ENCODE results near the gene KCNH3. TPM values are rescaled to one million over a fixed set of nuclear protein-coding genes. Genes with fewer than 3 reads are reported as not detected.

KCNH3 gene
- total RNA-seq, 2 donors from 2014 or later: 0.35 to 0.95 TPM

DNA sequence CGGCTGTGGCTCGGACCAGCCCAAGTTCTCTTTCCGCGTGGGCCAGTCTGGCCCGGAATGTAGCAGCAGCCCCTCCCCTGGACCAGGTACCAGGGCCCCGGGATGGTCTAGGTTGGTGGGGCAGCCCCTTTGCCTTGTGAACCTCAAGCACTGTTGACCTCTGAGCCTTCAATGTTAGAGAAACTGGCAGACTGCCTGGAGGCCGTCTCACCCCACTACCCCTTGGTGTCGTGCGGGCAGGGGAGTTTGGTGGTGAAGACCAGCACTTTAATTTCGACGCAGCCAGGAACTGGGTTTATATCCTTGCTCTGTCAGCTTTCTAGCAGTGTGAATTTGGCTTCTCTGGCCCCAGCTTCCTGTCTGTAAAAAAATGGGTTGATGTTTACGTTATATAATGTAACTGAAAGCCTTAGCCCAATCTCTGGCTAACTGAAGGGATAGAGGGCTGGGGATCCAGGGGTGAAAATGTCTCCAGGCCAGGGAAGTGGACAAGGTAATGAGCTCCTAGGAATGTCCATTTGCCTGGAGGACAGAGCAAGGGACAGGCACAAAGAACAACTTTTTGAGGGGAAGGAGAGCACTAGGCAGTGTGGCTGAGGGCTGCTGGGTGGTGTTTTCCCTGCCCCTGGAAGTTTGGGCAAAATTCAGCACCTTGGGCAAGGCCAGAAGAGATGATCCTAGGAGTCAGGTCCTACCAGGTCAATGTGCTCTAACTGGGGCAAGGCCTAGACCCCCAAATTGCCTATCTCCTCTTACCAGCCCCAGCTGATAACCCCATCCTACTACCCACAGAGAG is 17.8 kb downstream of the KCNH3 start:
- Histone ChIP-seq H3K36me3 (peaks cover 45% of the 10 kb centered on the region), H3K27ac (no peak overlapping the region), H3K27me3 (replicated peaks; ENCODE audit: insufficient read depth) (no peaks in the 10 kb centered on the region), H3K4me1 (ENCODE audit: control insufficient read depth in 1 of 2, low read depth in 2 of 2) (no peaks in the 10 kb centered on the region), H3K4me3 (no peak overlapping the region), H3K9me3 (no peaks in the 10 kb centered on the region)
- ATAC-seq (ENCODE audit: insufficient number of reproducible peaks, low FRiP score, low read depth): no peak
- no peak for DNase-seq (ENCODE audit: low spot score)
- TF ChIP-seq, protein P1, sequence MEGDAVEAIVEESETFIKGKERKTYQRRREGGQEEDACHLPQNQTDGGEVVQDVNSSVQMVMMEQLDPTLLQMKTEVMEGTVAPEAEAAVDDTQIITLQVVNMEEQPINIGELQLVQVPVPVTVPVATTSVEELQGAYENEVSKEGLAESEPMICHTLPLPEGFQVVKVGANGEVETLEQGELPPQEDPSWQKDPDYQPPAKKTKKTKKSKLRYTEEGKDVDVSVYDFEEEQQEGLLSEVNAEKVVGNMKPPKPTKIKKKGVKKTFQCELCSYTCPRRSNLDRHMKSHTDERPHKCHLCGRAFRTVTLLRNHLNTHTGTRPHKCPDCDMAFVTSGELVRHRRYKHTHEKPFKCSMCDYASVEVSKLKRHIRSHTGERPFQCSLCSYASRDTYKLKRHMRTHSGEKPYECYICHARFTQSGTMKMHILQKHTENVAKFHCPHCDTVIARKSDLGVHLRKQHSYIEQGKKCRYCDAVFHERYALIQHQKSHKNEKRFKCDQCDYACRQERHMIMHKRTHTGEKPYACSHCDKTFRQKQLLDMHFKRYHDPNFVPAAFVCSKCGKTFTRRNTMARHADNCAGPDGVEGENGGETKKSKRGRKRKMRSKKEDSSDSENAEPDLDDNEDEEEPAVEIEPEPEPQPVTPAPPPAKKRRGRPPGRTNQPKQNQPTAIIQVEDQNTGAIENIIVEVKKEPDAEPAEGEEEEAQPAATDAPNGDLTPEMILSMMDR (IDR thresholded peaks at IDR 0.05): no peak

DNA sequence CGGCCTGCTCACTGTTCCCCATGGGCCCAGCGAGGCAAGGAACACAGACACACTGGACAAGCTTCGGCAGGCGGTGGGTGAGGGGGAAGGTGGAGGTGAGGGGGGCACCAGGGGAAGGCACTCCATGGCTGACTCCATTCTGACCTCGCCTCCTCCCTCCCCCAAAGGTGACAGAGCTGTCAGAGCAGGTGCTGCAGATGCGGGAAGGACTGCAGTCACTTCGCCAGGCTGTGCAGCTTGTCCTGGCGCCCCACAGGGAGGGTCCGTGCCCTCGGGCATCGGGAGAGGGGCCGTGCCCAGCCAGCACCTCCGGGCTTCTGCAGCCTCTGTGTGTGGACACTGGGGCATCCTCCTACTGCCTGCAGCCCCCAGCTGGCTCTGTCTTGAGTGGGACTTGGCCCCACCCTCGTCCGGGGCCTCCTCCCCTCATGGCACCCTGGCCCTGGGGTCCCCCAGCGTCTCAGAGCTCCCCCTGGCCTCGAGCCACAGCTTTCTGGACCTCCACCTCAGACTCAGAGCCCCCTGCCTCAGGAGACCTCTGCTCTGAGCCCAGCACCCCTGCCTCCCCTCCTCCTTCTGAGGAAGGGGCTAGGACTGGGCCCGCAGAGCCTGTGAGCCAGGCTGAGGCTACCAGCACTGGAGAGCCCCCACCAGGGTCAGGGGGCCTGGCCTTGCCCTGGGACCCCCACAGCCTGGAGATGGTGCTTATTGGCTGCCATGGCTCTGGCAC is 18.5 kb downstream of the KCNH3 start:
- no peaks in the 10 kb centered on the region for H3K27me3 ChIP-seq (replicated peaks; ENCODE audit: insufficient read depth)
- no peaks in the 10 kb centered on the region for H3K4me1 ChIP-seq (ENCODE audit: control insufficient read depth in 1 of 2, low read depth in 2 of 2)
- H3K36me3 ChIP-seq: peaks cover 53% of the 10 kb centered on the region
- ATAC-seq (ENCODE audit: insufficient number of reproducible peaks, low FRiP score, low read depth) (no peak), DNase-seq (ENCODE audit: low spot score) (no peak)
- TF ChIP-seq, protein P1 (IDR thresholded peaks at IDR 0.05): no peak
- no peak overlapping the region for H3K27ac ChIP-seq
- H3K4me3 ChIP-seq: no peak overlapping the region
- no peaks in the 10 kb centered on the region for H3K9me3 ChIP-seq

DNA sequence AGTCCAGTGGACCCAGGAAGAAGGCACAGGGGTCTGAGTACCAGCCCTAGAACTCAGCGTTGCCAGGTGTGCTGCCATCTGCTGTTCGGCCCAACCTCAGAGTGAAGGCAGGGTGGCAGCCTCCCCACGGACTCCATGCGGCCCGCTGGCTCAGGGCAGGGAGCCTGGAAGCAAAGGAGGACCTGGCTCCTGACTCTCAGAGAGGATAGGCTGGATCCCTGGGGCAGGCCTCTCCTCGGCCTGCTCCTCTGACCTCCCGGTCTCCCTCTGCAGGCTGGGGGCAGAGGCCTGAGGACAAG is 19.0 kb downstream of the KCNH3 start:
- Histone ChIP-seq H3K27me3 (replicated peaks; ENCODE audit: insufficient read depth) (no peaks in the 10 kb centered on the region), H3K36me3 (peaks cover 58% of the 10 kb centered on the region), H3K4me1 (ENCODE audit: control insufficient read depth in 1 of 2, low read depth in 2 of 2) (no peaks in the 10 kb centered on the region), H3K4me3 (no peak overlapping the region), H3K9me3 (no peaks in the 10 kb centered on the region), H3K27ac (no peak overlapping the region)
- TF ChIP-seq, protein P1 (IDR thresholded peaks at IDR 0.05): no peak
- ATAC-seq (ENCODE audit: insufficient number of reproducible peaks, low FRiP score, low read depth) (no peak), DNase-seq (ENCODE audit: low spot score) (no peak)

DNA sequence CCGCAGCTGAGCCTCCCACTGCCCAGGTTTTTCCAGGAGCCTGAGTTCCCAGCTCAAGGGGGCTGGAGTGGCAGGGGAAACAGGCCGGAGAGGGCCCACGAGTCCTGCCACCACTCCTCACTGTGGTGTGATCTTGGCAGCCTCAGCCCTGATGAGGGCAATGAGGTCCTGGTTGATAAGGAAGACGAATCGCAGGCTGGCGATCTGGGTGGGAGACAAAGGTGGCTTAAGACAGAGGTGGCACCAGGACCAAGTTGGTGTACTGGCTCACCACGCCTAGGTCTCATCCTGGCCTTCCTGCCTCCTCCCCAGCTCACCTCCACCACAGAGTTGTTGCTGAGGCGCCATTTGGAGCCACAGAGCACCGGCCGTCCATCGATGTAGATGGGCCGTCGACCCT is 19.7 kb downstream of the KCNH3 start:
- TF ChIP-seq, protein P1 (IDR thresholded peaks at IDR 0.05): no peak
- Histone ChIP-seq H3K27me3 (replicated peaks; ENCODE audit: insufficient read depth) (no peaks in the 10 kb centered on the region), H3K9me3 (no peaks in the 10 kb centered on the region), H3K4me3 (no peak overlapping the region), H3K36me3 (peaks cover 65% of the 10 kb centered on the region), H3K4me1 (ENCODE audit: control insufficient read depth in 1 of 2, low read depth in 2 of 2) (no peaks in the 10 kb centered on the region), H3K27ac (no peak overlapping the region)
- no peak for ATAC-seq (ENCODE audit: insufficient number of reproducible peaks, low FRiP score, low read depth)
- no peak for DNase-seq (ENCODE audit: low spot score)

DNA sequence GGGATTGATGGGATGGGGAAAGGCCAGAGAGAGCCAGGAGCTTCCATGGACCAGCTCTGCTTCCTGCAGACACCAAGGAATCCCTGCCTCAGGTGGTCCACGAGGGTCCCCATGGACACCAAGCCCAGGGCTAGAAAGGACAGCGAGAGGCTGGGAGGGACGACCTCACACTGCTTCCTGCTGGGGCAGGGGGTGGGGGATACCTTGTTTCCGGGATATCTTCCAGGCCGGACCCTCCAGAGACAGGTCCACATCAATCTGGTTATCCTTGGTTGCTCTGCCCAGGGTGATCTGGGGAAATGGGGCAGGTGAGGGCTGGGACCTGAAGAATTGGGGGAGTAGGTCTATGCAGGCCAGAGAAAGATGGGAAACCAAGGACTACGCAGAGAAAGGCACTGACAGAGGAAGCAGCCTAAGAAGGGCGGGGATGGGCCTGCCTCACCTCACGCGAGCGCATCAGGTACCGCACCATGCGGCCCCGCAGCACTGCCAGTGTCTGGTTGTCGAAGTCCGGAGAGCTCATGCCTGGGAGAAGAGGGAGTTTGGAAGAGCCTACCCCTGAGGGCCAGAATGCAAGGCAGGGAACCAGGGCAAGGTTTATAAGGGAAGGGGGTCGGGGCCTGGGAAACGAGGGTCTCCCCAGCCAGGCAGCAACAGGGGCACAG is 20.3 kb downstream of the KCNH3 start:
- DNase-seq (ENCODE audit: low spot score) (no peak), ATAC-seq (ENCODE audit: insufficient number of reproducible peaks, low FRiP score, low read depth) (no peak)
- Histone ChIP-seq H3K36me3 (peaks cover 71% of the 10 kb centered on the region), H3K27ac (no peak overlapping the region), H3K4me1 (ENCODE audit: control insufficient read depth in 1 of 2, low read depth in 2 of 2) (no peaks in the 10 kb centered on the region), H3K27me3 (replicated peaks; ENCODE audit: insufficient read depth) (no peaks in the 10 kb centered on the region), H3K4me3 (no peak overlapping the region), H3K9me3 (no peaks in the 10 kb centered on the region)
- TF ChIP-seq, protein P1 (IDR thresholded peaks at IDR 0.05): no peak
